Osteocyte (in vitro differentiated cells): ENCODE data around the gene LSM7. TPM values are rescaled to one million over a fixed set of nuclear protein-coding genes. Genes with fewer than 3 reads are reported as not detected.

ENCODE experiments used
- DNase-seq: peaks from one replicate; pipeline ENCODE4 v3.0.0; 2021; ENCODE audit warnings: mixed read lengths; ENCODE audit not compliant: unreplicated experiment; ENCODE audit errors: extremely low spot score
- H3K27ac Mint-ChIP-seq: one replicate; pipeline ENCODE4 v1.8.0; 2021; ENCODE audit warnings: mild to moderate bottlenecking, mixed read lengths; ENCODE audit not compliant: unreplicated experiment
- H3K27me3 Mint-ChIP-seq: one replicate; pipeline ENCODE4 v1.8.0; 2021; ENCODE audit warnings: mixed read lengths; ENCODE audit not compliant: unreplicated experiment
- H3K36me3 Mint-ChIP-seq: one replicate; pipeline ENCODE4 v1.8.0; 2021; ENCODE audit warnings: mixed read lengths; ENCODE audit not compliant: unreplicated experiment
- H3K4me1 Mint-ChIP-seq: one replicate; pipeline ENCODE4 v1.8.0; 2021; ENCODE audit warnings: mixed read lengths; ENCODE audit not compliant: unreplicated experiment
- H3K4me3 Mint-ChIP-seq: one replicate; pipeline ENCODE4 v1.8.0; 2021; ENCODE audit warnings: mild to moderate bottlenecking, moderate library complexity, mixed read lengths; ENCODE audit not compliant: unreplicated experiment
- H3K9me3 Mint-ChIP-seq: one replicate; pipeline ENCODE4 v1.8.0; 2021; ENCODE audit warnings: mixed read lengths; ENCODE audit not compliant: unreplicated experiment
- total RNA-seq: library from RNA; stranded (reverse); gene quantifications from 2 replicates; pipeline ENCODE4 v1.2.1, GENCODE V29; 2021
- TF ChIP-seq, protein P1 (sequence below): fragments of 200-600 bp; sonication (generic); IDR thresholded peaks from 2 replicates; pipeline ENCODE4 v1.5.0; 2021; ENCODE audit warnings: antibody characterized with exemption, mild to moderate bottlenecking, moderate library complexity

LSM7 gene
- total RNA-seq, 1 donor from 2014 or later, result 77.8 TPM

DNA sequence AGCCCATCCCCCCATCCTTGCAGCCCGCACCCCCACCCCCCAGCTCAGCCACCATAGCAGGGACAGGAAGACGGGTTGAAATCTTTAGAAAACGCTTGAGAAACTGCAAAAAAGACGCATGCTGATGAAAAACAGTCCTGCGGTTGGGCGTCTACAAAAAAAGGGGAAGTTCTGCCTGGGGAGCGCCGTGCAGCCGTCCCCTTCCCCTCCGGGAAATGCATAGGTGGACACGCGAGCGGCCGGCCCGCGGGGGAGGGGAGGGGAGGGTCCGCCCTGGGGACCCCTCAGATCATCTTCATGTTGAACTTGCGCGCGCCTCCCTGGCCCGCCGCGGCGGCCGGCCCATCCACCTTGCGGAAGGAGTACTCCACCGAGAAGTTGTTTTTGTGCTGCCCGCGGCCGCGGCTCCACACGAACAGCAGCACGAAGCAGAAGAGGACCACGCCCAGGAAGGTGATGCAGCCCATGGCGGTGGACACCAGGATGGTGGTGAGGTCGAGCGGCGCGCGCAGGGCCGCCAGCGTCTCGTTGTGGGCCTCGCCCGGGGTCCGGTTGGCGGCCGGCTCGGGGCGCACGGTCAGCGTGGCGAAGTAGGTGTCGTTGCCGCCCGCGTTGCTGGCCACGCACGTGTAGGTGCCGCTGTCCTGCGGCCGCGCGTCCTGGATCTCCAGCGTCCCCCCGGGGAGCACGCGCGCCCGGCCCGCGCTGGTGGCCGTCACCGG, 38.5 kb downstream of the LSM7 start:
- Mint-ChIP-seq H3K36me3 (no peaks in the 10 kb centered on the region), H3K27me3 (no peaks in the 10 kb centered on the region), H3K4me1 (peaks cover 12% of the 10 kb centered on the region), H3K27ac (no peak overlapping the region), H3K4me3 (no peak overlapping the region), H3K9me3 (no peaks in the 10 kb centered on the region)
- DNase-seq, result no peak
- TF ChIP-seq, protein P1, sequence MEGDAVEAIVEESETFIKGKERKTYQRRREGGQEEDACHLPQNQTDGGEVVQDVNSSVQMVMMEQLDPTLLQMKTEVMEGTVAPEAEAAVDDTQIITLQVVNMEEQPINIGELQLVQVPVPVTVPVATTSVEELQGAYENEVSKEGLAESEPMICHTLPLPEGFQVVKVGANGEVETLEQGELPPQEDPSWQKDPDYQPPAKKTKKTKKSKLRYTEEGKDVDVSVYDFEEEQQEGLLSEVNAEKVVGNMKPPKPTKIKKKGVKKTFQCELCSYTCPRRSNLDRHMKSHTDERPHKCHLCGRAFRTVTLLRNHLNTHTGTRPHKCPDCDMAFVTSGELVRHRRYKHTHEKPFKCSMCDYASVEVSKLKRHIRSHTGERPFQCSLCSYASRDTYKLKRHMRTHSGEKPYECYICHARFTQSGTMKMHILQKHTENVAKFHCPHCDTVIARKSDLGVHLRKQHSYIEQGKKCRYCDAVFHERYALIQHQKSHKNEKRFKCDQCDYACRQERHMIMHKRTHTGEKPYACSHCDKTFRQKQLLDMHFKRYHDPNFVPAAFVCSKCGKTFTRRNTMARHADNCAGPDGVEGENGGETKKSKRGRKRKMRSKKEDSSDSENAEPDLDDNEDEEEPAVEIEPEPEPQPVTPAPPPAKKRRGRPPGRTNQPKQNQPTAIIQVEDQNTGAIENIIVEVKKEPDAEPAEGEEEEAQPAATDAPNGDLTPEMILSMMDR, result no peak

DNA sequence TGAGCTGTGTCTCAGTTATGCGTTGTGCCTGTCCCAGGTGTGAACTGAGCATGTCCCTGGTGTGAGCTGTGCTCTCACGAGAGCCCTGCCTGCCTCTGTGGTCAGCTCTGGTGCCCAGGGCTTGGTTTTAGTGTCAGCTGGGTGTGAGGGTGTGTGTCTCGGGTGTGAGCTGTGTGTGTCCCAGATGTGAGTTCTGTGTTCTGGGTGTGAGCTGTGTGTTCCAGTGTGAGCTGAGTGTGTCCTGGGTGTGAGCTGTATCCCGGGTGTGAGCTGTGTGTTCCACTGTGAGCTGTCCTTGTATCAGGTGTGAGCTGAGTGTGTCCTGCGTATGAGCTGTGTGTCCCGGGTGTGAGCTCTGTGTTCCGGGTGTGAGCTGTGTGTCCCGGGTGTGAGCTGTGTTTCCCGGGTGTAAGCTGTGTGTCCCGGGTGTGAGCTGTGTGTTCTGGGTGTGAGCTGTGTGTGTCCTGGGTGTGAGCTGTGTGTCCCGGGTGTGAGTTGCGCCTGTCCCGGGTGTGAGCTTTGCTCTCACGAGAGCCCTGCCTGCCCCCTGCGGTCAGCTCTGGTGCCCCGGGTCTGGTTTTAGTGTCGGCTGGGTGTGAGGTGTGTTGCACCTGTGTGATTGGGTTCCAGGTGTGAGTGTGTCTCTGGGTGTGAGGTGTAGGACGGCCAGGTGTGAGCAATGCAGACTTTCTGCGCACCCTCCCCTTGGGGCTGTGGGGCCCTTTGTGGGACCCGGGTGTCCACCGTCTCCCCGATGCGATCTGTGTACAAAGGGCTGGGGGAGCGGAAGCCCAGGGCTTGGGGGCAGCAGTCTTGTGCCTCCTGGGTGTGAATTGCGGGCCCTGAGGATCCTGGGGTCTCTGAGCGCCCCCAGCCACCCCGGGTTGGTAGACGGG, 39.3 kb downstream of the LSM7 start:
- Mint-ChIP-seq H3K27ac (no peak overlapping the region), H3K4me3 (no peak overlapping the region), H3K36me3 (no peaks in the 10 kb centered on the region), H3K4me1 (peaks cover 6% of the 10 kb centered on the region), H3K9me3 (no peaks in the 10 kb centered on the region), H3K27me3 (no peaks in the 10 kb centered on the region)
- TF ChIP-seq, protein P1, result no peak
- no peak for DNase-seq

DNA sequence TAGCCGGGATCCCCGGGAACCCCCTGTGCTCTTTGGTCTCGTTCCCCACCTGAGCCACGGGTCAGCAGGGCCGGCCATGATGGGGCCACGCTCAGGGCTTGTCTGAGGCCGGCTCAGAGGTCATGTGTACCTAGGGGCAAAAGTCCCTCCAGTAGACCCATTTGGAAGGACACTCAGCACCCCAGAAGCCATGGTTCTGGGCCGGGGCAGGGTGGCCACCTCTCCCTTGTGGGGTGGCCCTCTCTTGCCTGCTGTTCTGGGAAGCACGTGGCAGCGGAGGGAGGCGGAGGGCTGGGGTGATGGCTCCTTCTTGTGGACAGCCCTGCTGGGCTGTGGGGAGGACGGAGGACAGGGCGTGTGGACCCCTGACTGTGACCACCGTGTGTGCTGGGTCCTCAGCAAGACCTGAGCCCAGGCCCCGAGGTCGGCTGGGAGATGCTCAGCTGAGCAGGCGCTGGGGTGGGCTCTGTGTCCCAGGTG, 40.0 kb downstream of the LSM7 start:
- H3K27ac Mint-ChIP-seq, result no peak overlapping the region
- peaks cover 3% of the 10 kb centered on the region for H3K4me1 Mint-ChIP-seq
- no peaks in the 10 kb centered on the region for H3K36me3 Mint-ChIP-seq
- H3K4me3 Mint-ChIP-seq, result no peak overlapping the region
- TF ChIP-seq, protein P1, result no peak
- DNase-seq, result no peak
- H3K9me3 Mint-ChIP-seq, result no peaks in the 10 kb centered on the region
- H3K27me3 Mint-ChIP-seq, result no peaks in the 10 kb centered on the region

DNA sequence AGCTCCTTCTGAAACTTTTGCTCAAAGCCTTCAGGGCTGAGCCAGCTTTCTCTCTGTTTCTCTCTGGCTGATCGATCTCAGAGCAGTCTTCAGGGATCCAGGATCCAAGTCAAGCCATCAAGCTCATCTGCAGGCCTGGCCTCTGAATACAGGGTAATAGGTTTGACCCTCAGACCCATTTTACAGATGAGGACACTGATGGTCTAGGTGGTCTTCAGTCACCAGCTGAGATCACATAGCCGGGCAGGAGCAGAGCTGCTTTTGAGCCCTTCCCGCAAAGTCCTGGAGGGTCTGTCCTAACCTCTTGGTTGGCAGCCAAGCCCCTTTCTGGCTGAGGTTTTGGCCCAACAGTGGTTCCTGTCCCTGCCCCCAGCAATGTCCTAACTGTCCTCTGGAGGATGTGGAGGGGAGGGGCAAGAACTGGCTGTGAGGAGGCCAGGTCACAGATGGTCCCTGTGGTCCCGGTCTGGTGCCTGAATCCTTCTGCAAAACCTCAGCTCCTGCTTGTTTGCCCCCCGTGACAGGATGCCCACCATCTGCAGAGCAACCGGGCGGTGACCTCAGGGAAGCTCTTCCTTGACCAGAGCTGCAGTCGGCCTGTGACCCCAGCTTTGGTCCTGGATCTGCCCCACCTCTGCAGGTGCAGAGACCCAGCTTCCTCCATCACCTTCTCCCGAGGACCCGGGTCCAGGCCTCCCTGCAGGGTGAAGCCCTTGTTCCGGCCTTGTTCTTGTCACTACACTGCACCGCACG, 40.6 kb downstream of the LSM7 start:
- H3K4me3 Mint-ChIP-seq, result no peak overlapping the region
- no peaks in the 10 kb centered on the region for H3K36me3 Mint-ChIP-seq
- no peak for DNase-seq
- no peaks in the 10 kb centered on the region for H3K27me3 Mint-ChIP-seq
- H3K4me1 Mint-ChIP-seq, result peaks cover 7% of the 10 kb centered on the region
- H3K27ac Mint-ChIP-seq, result no peak overlapping the region
- no peaks in the 10 kb centered on the region for H3K9me3 Mint-ChIP-seq
- TF ChIP-seq, protein P1, result no peak
